HCT116 (cell line): ENCODE results near the gene NR1H4. TPM values are rescaled to one million over a fixed set of nuclear protein-coding genes. Genes with fewer than 3 reads are reported as not detected.

ENCODE experiments used
- ATAC-seq: fragments of 200-7000 bp; cut with Tn5 transposase; 2 replicates; pipeline ENCODE4 v1.9.1; 2020; ENCODE audit warnings: mild to moderate bottlenecking, moderate library complexity
- BruUV-seq: library from RNA; stranded (reverse); fragments of 400-500 nt; replicated peaks from 2 replicates; lab custom pipeline; 2021; lab: Mats Ljungman, UMichigan
- CTCF ChIA-PET: fragments of 300-600 bp; sonication (Branson Sonifier 250); formaldehyde crosslinking; loops from one replicate; lab custom pipeline; 2021; ENCODE audit warnings: antibody characterized with exemption; lab: Charles Lee
- POLR2A ChIA-PET: fragments of 300-600, 350-600 bp; sonication (Branson Sonifier 250); formaldehyde crosslinking; loops from one replicate; lab custom pipeline; 2021; ENCODE audit warnings: antibody characterized with exemption; lab: Charles Lee
- RAD21 ChIA-PET, 2 experiments: fragments of 300-600 bp; sonication (Branson Sonifier 250); formaldehyde crosslinking; loops; one replicate each; lab custom pipeline; 2023; ENCODE audit warnings: low total read pairs in 2 of 2; ENCODE audit not compliant: uncharacterized antibody in 2 of 2, unreplicated experiment in 2 of 2, low non-redundant PET in 1 of 2; lab: Charles Lee
- DNase-seq: peaks from one replicate; pipeline ENCODE4 v3.0.0-alpha.2; 2010; ENCODE audit warnings: low read depth, low spot score
- H2AFZ ChIP-seq: fragments of 200-600 bp; shearing (Covaris generic), sonication (generic); 2 replicates; pipeline ENCODE4 v1.6.1; 2017; ENCODE audit warnings: low read depth, mixed run types, mixed read lengths, antibody characterized with exemption, low read length; ENCODE audit not compliant: poor library complexity, severe bottlenecking
- H3K27ac ChIP-seq: 2 replicates; pipeline ENCODE4 v1.5.1; 2012; ENCODE audit warnings: low read depth, low read length
- H3K27me3 ChIP-seq: fragments of 200-600 bp; sonication (generic); 2 replicates; pipeline ENCODE4 v1.6.1; 2016; ENCODE audit warnings: mixed run types, low read length, mixed read lengths; ENCODE audit not compliant: insufficient read depth
- H3K36me3 ChIP-seq, 2 experiments: fragments of 200-500 bp in 1 of 2; fragments of 200-600 bp in 1 of 2; sonication (Bioruptor generic) in 1 of 2; sonication (generic) in 1 of 2; 2 replicates each; pipeline versions ENCODE4 v1.5.1 to v1.6.1; 2014 to 2016; ENCODE audit warnings: low read length in 2 of 2, inconsistent platforms in 1 of 2, mixed read lengths in 1 of 2, mixed run types in 1 of 2; ENCODE audit not compliant: insufficient read depth in 2 of 2, control insufficient read depth in 1 of 2
- H3K4me1 ChIP-seq, 2 experiments: fragments of 200-600 bp in 1 of 2; sonication (generic) in 1 of 2; 2 replicates each; pipeline versions ENCODE4 v1.5.1 to v1.6.1; 2012 to 2017; ENCODE audit warnings: low read length in 2 of 2, inconsistent platforms in 1 of 2, mild to moderate bottlenecking in 1 of 2, mixed read lengths in 1 of 2, mixed run types in 1 of 2, moderate library complexity in 1 of 2; ENCODE audit not compliant: insufficient read depth in 2 of 2, control insufficient read depth in 1 of 2
- H3K4me2 ChIP-seq: fragments of 200-600 bp; sonication (generic); 2 replicates; pipeline ENCODE4 v1.6.1; 2017; ENCODE audit warnings: mixed run types, low read length, mixed read lengths
- H3K4me3 ChIP-seq, 2 experiments: fragments of 200-600 bp in 1 of 2; sonication (generic) in 1 of 2; replicated peaks in 1 of 2; 2 replicates each; pipeline ENCODE4 v1.5.1; 2011 to 2016; ENCODE audit warnings: low read length in 2 of 2, control low read depth in 1 of 2, low read depth in 1 of 2, mild to moderate bottlenecking in 1 of 2, mixed read lengths in 1 of 2, mixed run types in 1 of 2
- H3K79me2 ChIP-seq: fragments of 200-600 bp; sonication (generic); 2 replicates; pipeline ENCODE4 v1.6.1; 2017; ENCODE audit warnings: mild to moderate bottlenecking, mixed run types, low read length, moderate library complexity, mixed read lengths; ENCODE audit not compliant: insufficient read depth
- H3K9ac ChIP-seq: fragments of 200-600 bp; sonication (generic); 2 replicates; pipeline ENCODE4 v1.6.1; 2016; ENCODE audit warnings: low read length, mixed read lengths
- H3K9me2 ChIP-seq: fragments of 200-600 bp; sonication (generic), shearing (Covaris generic); 2 replicates; pipeline ENCODE4 v1.6.1; 2017; ENCODE audit warnings: mixed run types, mild to moderate bottlenecking, moderate library complexity; ENCODE audit not compliant: insufficient read depth
- H3K9me3 ChIP-seq, 2 experiments: fragments of 200-500 bp in 1 of 2; fragments of 200-600 bp in 1 of 2; sonication (Bioruptor generic) in 1 of 2; sonication (generic) in 1 of 2; 2 replicates each; pipeline ENCODE4 v1.6.1; 2014 to 2017; ENCODE audit warnings: low read length in 2 of 2, mixed read lengths in 2 of 2, inconsistent platforms in 1 of 2, low read depth in 1 of 2, mild to moderate bottlenecking in 1 of 2, mixed run types in 1 of 2, moderate library complexity in 1 of 2; ENCODE audit not compliant: control insufficient read depth in 1 of 2, insufficient read depth in 1 of 2
- H4K20me1 ChIP-seq: fragments of 200-600 bp; sonication (generic), shearing (Covaris generic); 2 replicates; pipeline ENCODE4 v1.6.1; 2017; ENCODE audit warnings: mixed run types, mild to moderate bottlenecking, moderate library complexity; ENCODE audit not compliant: insufficient read depth
- CEBPB ChIP-seq: IDR thresholded peaks from 2 replicates; pipeline ENCODE4 v1.6.1; 2012; ENCODE audit warnings: low read depth
- EGR1 ChIP-seq: IDR thresholded peaks from 2 replicates; pipeline ENCODE4 v1.6.1; 2012; ENCODE audit warnings: low read depth
- ELF1 ChIP-seq: IDR thresholded peaks from 2 replicates; pipeline ENCODE4 v1.6.1; 2012; ENCODE audit warnings: low read depth, borderline replicate concordance
- EZH2 ChIP-seq: fragments of 200-600 bp; sonication (generic); IDR thresholded peaks from 2 replicates; pipeline ENCODE4 v1.6.1; 2017; ENCODE audit warnings: antibody characterized with exemption, mixed run types
- POLR2AphosphoS5 ChIP-seq: IDR thresholded peaks from 2 replicates; pipeline ENCODE4 v1.6.1; 2011; ENCODE audit warnings: mild to moderate bottlenecking, low read depth, low read length, moderate library complexity
- TCF7L2 ChIP-seq: IDR thresholded peaks from 2 replicates; pipeline ENCODE4 v1.7.0; 2011; ENCODE audit warnings: borderline replicate concordance, inconsistent platforms; ENCODE audit not compliant: insufficient read depth, insufficient read length; ENCODE audit errors: extremely low read depth
- YY1 ChIP-seq: IDR thresholded peaks from 2 replicates; pipeline ENCODE4 v1.6.1; 2011; ENCODE audit warnings: low read length, low read depth, moderate library complexity, mild to moderate bottlenecking; ENCODE audit not compliant: insufficient replicate concordance; ENCODE audit errors: extremely low read depth
- ZNF274 ChIP-seq: fragments of 200-500 bp; sonication (Bioruptor generic); IDR thresholded peaks from 2 replicates; pipeline ENCODE4 v1.6.1; 2014; ENCODE audit warnings: mild to moderate bottlenecking, low read depth, low read length, inconsistent platforms
- intact Hi-C: fragments of 100-400 bp; cut with micrococcal nuclease; formaldehyde crosslinking; loops from 2 replicates; pipeline ENCODE4 v1.10.0; 2022
- total RNA-seq: library from RNA; stranded (reverse); gene quantifications from one replicate; pipeline ENCODE4 v1.2.1, GENCODE V29; 2021; ENCODE audit not compliant: unreplicated experiment
- TF ChIP-seq, protein P1 (sequence below): IDR thresholded peaks from 2 replicates; pipeline ENCODE4 v1.6.1; 2012
- TF ChIP-seq, protein P2 (sequence below), 3 experiments: fragments of 200-600 bp in 1 of 3; sonication (generic) in 1 of 3; IDR thresholded peaks in 2 of 3; conservative IDR thresholded peaks in 1 of 3; 2 replicates each; pipeline ENCODE4 v1.5.1; 2012 to 2017; ENCODE audit warnings: low read depth in 2 of 3, low read length in 2 of 3, antibody characterized with exemption in 1 of 3, borderline replicate concordance in 1 of 3, control low read depth in 1 of 3, mild to moderate bottlenecking in 1 of 3, mixed read lengths in 1 of 3, mixed run types in 1 of 3, moderate library complexity in 1 of 3; ENCODE audit not compliant: insufficient read depth in 1 of 3

The NR1H4 gene
- total RNA-seq, 1 experiment from 2014 or later, result not detected

DNA sequence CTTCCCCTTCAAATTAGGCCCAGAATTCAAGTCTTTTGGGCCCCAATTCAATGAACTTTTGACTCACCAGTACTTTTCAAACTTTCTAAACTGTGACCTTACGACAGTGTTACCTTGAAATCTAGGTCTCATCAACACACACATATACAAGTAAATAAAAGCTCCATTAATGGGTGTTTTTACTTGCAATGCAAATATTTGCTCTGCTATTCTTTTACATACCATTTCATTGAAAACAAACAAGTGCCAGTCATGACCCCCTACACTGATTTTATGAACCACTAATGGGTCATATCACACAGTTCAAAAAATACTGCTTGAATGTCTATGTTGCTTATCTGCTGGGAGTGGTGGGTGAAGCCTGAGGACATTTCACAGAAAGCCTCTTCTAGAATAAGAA, 9.1 kb upstream of the NR1H4 start:
- intact Hi-C loops, result no loop called here
- H3K9me3 ChIP-seq, result no peaks in the 10 kb centered on the region
- no peak overlapping the region for H3K4me2 ChIP-seq
- H3K36me3 ChIP-seq, result no peaks in the 10 kb centered on the region
- H3K27ac ChIP-seq, result no peak overlapping the region
- BruUV-seq, result no TSS peak
- no peak overlapping the region for H3K4me3 ChIP-seq
- no peak for ATAC-seq
- ChIA-PET CTCF (interaction anchor here (1.2 kb wide), 1 partner anchor 60 kb away, joined by 4 read pairs; no protein-coding TSS in a partner anchor), RAD21 (no interaction called here), POLR2A (no interaction called here)
- H4K20me1 ChIP-seq, result no peaks in the 10 kb centered on the region
- H3K4me1 ChIP-seq, result no peaks in the 10 kb centered on the region
- DNase-seq, result no peak
- no peak overlapping the region for H2AFZ ChIP-seq
- no peaks in the 10 kb centered on the region for H3K79me2 ChIP-seq
- H3K9ac ChIP-seq, result no peak overlapping the region
- TF ChIP-seq, protein P1, sequence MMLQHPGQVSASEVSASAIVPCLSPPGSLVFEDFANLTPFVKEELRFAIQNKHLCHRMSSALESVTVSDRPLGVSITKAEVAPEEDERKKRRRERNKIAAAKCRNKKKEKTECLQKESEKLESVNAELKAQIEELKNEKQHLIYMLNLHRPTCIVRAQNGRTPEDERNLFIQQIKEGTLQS, result no peak
- TF ChIP-seq EZH2 (no peak), ZNF274 (no peak), EGR1 (no peak), CEBPB (no peak), POLR2AphosphoS5 (no peak), ELF1 (no peak), YY1 (no peak), TCF7L2 (no peak)
- TF ChIP-seq, protein P2, sequence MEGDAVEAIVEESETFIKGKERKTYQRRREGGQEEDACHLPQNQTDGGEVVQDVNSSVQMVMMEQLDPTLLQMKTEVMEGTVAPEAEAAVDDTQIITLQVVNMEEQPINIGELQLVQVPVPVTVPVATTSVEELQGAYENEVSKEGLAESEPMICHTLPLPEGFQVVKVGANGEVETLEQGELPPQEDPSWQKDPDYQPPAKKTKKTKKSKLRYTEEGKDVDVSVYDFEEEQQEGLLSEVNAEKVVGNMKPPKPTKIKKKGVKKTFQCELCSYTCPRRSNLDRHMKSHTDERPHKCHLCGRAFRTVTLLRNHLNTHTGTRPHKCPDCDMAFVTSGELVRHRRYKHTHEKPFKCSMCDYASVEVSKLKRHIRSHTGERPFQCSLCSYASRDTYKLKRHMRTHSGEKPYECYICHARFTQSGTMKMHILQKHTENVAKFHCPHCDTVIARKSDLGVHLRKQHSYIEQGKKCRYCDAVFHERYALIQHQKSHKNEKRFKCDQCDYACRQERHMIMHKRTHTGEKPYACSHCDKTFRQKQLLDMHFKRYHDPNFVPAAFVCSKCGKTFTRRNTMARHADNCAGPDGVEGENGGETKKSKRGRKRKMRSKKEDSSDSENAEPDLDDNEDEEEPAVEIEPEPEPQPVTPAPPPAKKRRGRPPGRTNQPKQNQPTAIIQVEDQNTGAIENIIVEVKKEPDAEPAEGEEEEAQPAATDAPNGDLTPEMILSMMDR (IDR thresholded peaks at IDR 0.05 in 2 of 3, conservative IDR thresholded peaks at IDR 0.05 in 1 of 3; ENCODE audit: borderline replicate concordance in 1 of 3, insufficient read depth in 1 of 3, low read depth in 2 of 3, low read length in 2 of 3), result no peak
- no peaks in the 10 kb centered on the region for H3K9me2 ChIP-seq
- no peaks in the 10 kb centered on the region for H3K27me3 ChIP-seq
